Measurements from ENCODE around the gene FRMPD1. TPM values are rescaled to one million over a fixed set of nuclear protein-coding genes. Genes with fewer than 3 reads are reported as not detected.

Gene FRMPD1
- total and polyA plus RNA-seq, 10 of the 15 experiments (the other 5 are each of a cell fraction or from before 2014, with no cell fraction given), result 0.01 to 0.08 (median 0.05) TPM; not detected in 6

- Histone ChIP-seq H3K27ac (ENCODE audit: control insufficient read depth, insufficient read depth) (no peak overlapping the region), H3K27me3 (replicated peaks in 1 of 2; ENCODE audit: control insufficient read depth in 2 of 2, insufficient read depth in 2 of 2, low read length in 1 of 2) (no peaks in the 10 kb centered on the region), H3K4me2 (ENCODE audit: control insufficient read depth, insufficient read depth) (no peak overlapping the region), H2AFZ (ENCODE audit: control insufficient read depth, low read depth, low read length) (no peak overlapping the region), H3K4me1 (ENCODE audit: control insufficient read depth, insufficient read depth, low read length) (no peaks in the 10 kb centered on the region), H3K79me2 (ENCODE audit: control insufficient read depth, insufficient read depth, low read length) (no peaks in the 10 kb centered on the region), H3K9ac (ENCODE audit: control insufficient read depth, insufficient read depth, low read length) (no peak overlapping the region), H3K36me3 (ENCODE audit: control insufficient read depth in 2 of 2, insufficient read depth in 2 of 2, low read length in 1 of 2) (no peaks in the 10 kb centered on the region), H4K20me1 (ENCODE audit: control insufficient read depth, insufficient read depth) (no peaks in the 10 kb centered on the region), H3K9me3 (replicated peaks; ENCODE audit: control insufficient read depth, insufficient read depth, low read length) (no peaks in the 10 kb centered on the region), H3K4me3 (no peak overlapping the region)
- WGBS (ENCODE audit: insufficient coverage, insufficient replicate concordance, low lambda C conversion rate, missing lambda C conversion rate), result 98% methylated on average over 3 of the region's 3 CpGs
- no peak for DNase-seq (ENCODE audit: low read depth, low spot score)
- in situ Hi-C loops (cut with MboI), result no loop called here
- no TSS peak for BruUV-seq (replicated peaks)
- RAD21 ChIA-PET (ENCODE audit: unreplicated experiment), result no interaction called here
- POLR2A ChIA-PET, result interaction anchor here (0.5 kb wide), 1 partner anchor 135 kb away, joined by 4 read pairs; no protein-coding TSS in a partner anchor
- TF ChIP-seq CREM (IDR thresholded peaks at IDR 0.05; ENCODE audit: low read depth), result no peak
- no peak for TF ChIP-seq SREBF2 (IDR thresholded peaks at IDR 0.05; ENCODE audit: low read length)
- no peak for TF ChIP-seq NFYB (IDR thresholded peaks at IDR 0.05; ENCODE audit: insufficient read depth, low read depth, low read length)
- TF ChIP-seq JUND (IDR thresholded peaks at IDR 0.05; ENCODE audit: low read depth, low read length), result no peak
- no peak for TF ChIP-seq NFYA (IDR thresholded peaks at IDR 0.05; ENCODE audit: borderline replicate concordance, low read depth, low read length)
- TF ChIP-seq ESRRA (IDR thresholded peaks at IDR 0.05; ENCODE audit: low read length), result no peak
- TF ChIP-seq CBX5 (IDR thresholded peaks at IDR 0.05; ENCODE audit: low read depth), result no peak
- TF ChIP-seq TBL1XR1 (IDR thresholded peaks at IDR 0.05; ENCODE audit: low read depth, low read length), result no peak
- no peak for TF ChIP-seq BACH1 (IDR thresholded peaks at IDR 0.05; ENCODE audit: borderline replicate concordance)
- no peak for TF ChIP-seq ZZZ3 (IDR thresholded peaks at IDR 0.05; ENCODE audit: control insufficient read depth, insufficient read length, low read depth)
- TF ChIP-seq CHD1 (IDR thresholded peaks at IDR 0.05; ENCODE audit: low read depth, low read length), result no peak
- TF ChIP-seq RBBP5 (conservative IDR thresholded peaks at IDR 0.05), result no peak
- TF ChIP-seq ZNF622 (IDR thresholded peaks at IDR 0.05), result no peak
- no peak for TF ChIP-seq RUNX3 (IDR thresholded peaks at IDR 0.05; ENCODE audit: low read length)
- no peak for TF ChIP-seq PAX8 (IDR thresholded peaks at IDR 0.05)
- no peak for TF ChIP-seq CEBPZ (IDR thresholded peaks at IDR 0.05; ENCODE audit: low read depth, low read length)
- no peak for TF ChIP-seq NR2C1 (IDR thresholded peaks at IDR 0.05)
- TF ChIP-seq BCLAF1 (IDR thresholded peaks at IDR 0.05), result no peak
- no peak for TF ChIP-seq TCF12 (IDR thresholded peaks at IDR 0.05; ENCODE audit: low read depth, low read length)
- intact Hi-C loops (cut with micrococcal nuclease; ENCODE audit: unreplicated experiment), result no loop called here
- SMC1A ChIA-PET (ENCODE audit: uncharacterized antibody, unreplicated experiment), result interaction anchor here (0.6 kb wide), 1 partner anchor 82 kb away, joined by 3 read pairs; no protein-coding TSS in a partner anchor
- FAIRE-seq, result no peak
- CTCF ChIA-PET, result no interaction called here
- ATAC-seq, result no peak
Observed at GRCh38 chr9:37761511-37761910, 110.8 kb downstream of the FRMPD1 start.

Data from GM12878 (cell line).